Measurements from ENCODE around the gene SLC17A9.
A peak's percentile ranks its signal among the peaks of the same experiment; 100 is the strongest.

Gene SLC17A9

DNA sequence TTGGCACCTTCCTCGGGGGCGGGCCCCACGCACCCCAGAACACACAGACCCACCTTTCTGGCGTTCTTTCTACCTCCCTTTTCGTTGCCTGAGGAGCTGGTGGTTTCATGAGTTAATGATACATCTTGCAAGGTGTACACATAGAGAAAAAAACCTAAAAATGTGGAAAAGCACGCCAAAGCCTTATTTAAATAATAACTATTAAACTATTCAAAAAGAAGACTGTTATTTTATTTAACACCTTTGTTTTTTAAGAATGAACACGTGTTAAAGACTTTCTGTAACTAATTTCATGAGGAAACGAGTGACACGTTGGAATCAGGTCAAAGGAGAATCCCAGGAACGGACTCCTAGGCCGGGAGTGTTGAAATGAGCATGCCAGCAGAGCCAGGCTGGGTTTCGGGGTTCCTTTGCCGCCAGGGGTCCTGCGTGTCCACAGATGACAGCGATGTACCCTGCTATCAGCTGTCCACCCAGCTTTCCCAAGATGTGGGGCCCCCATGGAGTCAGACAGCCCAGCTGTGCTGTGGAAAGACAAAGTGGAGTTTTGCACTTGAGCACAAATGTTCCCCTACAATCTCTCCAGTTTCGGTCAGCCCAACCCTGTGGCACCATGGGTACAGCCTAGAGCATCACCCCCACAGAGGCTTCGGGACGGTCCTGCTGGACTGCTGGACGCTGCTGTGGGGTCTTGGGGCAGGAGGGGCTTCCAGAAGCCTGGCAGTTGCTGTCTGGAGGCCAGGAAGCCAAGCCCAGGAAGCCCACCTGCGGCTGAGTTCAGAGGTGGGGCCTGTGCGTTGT, 16.1 kb downstream of the SLC17A9 start:
- DNase-seq (ENCODE audit: low spot score), result no peak

DNA sequence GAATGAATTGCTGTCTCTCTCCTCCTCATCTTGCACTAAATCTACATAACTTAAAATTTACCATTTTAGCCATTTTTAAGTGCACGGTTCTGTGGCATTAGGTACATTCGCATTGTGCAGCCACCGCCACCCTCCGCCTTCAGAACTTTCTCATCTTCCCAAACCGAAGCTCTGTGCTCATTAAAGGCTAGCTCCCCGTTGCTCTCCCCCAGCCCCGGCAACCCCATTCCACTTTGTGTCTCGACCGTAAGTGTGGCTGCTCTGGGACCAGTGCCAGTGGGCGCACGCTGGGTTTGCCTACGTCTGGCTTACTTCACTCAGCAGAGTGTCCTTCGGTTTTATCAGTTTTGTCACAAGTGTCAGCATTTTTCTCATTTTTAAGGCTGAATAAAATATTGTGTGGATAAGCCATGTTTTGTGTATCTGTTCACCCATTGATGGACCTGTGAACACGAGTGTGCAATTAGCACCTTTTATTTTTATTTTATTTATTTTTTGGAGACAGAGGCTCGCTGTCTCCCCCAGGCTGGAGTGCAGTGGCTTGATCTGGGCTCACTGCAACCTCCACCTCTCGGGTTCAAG, 16.8 kb downstream of the SLC17A9 start:
- DNase-seq (ENCODE audit: low spot score), result no peak

DNA sequence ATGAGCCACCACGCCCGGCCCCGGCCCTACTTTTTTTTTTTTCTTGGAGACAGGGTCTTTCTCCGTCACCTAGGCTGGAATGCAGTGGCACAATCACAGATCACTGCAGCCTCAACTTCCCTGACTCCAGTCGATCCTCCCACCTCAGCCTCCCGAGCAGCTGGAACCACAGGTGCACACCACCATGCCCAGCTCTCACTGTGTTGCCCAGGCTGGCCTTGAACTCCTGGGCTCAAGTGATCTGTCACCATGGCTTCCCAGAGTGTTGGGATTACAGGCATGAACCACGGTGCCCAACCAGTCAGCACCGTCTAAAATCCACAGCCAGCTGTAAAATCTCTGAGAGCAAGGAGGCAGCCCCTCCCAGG, 17.4 kb downstream of the SLC17A9 start:
- DNase-seq (ENCODE audit: low spot score), result no peak

DNA sequence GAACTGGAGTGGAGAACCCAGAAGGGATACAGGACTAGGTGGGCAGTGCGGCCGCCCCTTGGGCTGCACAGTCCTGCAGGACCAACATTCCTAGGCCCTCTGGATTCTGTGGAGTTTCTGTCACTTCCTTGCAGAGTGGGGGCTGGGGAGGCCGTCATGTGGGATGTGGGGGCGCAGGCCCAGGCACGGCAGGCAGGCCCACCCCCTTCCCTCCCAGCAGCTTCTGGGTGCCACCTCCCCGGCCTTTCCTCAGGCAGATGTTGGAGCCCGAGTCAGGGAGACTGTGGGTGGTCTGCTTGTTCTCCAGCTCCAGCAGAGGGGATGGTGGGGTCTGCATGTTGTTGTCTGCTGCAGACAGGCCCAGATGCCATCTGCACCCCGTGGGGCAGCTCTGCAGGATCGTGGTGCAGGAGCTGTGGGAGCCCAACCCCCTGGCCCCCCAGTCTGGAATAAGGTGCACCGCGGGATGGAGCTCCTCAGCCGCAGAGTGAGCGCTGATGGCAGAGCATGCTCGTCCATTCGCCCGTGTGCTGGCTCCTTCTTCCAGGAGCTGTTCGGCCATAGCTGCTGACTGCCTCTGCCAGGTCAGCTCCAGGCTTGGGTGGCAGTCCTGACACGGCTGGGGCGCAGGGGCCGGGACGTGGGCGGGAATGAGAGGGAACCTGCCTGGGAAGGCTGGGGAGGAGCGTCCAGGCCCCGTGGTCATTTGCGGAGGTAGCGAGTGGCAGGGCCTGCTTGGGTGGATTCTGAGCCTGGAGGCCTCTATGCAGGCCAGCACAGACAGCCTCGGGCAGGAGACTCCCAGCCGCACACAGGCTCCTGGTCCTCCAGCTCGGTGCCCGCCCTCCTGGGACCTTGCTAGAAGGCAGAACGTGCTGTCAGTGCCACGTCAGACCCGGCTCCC, 18.1 kb downstream of the SLC17A9 start:
- no peak for DNase-seq (ENCODE audit: low spot score)

DNA sequence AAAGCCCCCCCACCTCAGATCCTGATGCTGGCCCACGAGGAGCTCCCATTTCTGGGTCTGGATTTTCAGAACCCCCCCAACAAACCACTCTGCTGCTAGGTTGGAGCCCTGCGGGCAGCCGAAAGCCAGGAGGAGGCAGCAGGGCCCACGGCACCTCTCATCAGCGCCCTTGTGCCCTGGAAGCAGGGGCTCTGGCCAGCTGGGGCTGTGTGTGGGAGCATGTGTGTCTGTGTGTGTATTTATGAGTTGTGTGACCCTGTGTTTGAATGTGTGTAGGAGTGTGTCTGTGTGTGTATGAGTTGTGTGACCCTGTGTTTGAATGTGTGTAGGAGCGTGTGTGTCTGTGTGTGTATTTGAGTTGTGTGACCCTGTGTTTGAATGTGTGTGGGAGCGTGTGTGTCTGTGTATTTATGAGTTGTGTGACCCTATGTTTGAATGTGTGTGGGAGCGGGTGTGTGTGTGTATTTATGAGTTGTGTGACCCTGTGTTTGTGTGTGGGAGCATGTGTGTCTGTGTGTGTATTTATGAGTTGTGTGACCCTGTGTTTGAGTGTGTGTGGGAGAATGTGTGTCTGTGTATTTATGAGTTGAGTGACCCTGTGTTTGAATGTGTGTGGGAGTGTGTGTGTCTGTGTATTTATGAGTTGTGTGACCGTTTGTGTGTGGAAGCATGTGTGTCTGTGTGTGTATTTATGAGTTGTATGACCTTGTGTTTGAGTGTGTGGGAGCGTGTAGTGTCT, 18.9 kb downstream of the SLC17A9 start:
- DNase-seq (ENCODE audit: low spot score), result no peak

DNA sequence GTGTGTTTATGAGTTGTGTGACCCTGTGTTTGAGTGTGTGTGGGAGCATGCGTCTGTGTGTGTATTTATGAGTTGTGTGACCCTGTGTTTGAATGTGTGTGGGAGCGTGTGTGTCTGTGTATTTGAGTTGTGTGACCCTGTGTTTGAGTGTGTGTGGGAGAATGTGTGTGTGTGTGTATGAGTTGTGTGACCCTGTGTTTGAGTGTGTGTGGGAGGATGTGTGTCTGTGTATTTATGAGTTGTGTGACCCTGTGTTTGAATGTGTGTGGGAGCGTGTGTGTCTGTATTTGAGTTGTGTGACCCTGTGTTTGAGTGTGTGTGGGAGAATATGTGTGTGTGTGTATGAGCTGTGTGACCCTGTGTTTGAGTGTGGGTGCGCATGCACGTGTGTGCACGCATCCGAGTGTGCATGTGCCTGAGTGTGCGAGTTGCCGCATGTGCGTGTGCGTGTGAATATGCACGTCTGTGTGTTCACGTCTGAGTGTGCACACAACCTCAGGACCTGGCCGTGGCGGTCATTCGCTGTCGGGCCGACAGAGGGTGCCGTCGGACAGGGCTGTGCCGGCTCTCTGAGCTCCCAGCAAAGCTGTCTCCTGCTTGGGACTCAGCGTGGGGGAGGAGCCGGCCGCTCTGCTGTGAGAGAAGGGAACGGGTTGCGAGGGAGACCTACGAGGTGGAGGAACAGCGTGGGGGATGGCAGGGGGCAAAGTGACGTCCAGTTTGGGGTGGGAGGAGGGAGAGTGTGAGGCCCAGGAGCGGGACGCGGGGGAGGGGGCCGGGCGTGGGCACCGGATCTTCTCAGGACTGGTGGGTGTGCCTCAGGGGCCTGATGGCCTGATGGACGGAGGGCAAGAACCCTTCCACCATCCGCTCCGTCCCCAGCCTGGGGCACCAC, 19.7 kb downstream of the SLC17A9 start:
- peak; percentile 67 for DNase-seq (ENCODE audit: low spot score)

DNA sequence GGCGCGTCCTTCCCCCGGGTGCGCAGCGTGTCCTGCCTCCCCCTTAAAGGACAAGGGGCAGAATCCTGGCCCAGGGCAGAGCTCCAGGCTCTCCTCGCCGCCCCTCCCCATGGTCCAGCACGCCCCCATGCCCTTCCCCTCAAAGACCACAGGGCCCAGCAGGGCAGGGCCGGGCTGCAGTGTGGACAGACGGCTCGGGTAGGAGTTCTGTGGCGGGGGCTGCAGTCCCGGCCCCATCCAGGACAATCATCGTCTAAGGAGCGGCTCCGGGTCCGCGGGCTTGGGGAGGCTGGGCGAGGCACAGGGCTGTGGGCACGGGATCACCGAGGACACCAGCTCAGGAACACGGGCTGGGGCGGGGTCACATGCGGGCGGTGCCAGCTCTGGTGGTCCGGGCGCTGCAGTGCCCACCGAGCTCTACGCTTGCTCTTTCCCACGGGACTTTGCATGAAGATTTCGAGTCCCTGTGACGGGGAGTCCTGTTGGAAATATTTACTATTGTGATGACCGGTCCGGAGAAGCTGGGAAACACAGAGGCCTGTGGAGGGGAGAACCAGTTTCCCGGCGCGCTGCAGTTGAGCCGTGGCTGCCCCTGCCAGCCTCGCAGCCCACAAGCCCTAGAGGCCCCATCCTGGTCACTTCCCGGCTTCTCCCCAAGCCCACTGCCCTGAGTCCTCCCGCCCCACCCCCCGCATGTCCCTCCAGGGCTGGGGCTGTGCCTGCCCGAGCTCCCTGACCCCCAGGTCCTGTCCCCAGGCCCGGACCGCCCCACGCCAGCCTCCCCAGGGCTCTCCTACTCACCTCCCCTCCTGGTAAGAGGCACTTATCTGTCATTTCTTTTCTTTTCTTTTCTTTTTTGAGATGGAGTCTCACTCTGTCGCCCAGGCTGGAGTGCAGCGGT, 20.6 kb downstream of the SLC17A9 start:
- DNase-seq (ENCODE audit: low spot score), result no peak

DNA sequence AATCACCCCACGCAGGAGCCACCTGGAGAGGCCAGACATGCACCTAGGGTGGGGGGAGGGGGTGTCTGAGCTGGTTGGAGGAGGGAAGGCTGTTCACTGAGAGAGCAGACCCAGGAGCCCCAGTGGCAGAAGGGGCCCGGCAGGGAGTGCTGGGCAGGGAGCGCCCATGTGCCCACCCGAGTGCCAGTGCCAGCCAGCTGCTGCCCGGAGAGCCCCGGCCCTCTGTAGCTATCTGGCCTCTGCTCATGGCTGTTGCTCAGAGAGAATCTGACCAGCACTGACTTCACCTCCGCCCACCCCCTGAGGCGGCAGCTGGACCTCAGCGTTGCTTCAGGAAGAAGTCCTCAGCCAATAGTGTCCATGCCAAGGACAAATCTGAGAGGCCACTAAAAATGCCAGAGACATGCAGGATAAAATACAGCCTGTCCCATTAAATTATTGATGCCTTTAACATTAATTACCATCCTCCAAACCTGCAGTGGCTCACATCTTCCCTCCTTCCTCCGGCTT, 22.8 kb downstream of the SLC17A9 start:
- DNase-seq (ENCODE audit: low spot score), result no peak

DNA sequence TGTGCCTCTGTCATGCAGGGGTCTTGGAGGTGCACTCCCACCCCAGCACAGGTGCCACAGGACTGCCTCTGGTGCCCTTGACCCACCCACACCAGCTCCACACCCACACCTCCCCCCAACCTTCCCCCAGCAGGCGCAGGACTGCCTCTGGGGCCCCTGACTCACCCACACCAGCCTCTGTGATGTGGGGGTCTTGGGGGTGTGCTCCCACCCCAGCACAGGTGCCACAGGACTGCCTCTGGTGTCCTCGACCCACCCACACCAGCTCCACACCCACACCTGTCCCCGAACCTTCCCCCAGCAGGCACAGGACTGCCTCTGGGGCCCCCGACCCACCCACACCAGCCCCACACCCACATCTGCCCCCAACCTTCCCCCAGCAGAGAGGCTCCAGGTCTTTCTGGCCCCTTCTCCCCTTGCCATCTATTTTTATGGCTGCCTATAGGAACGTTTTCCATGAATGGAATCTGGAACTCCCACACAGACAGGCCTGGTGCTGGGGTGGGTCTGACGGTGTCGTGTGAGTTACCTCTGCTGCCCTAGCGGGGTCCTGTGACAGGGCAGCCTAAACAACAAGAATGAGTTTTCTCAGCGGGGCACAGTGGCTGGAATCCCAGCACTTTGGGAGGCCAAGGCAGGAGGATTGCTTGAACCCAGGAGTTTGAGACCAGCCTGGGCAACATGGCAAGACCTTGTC, 23.5 kb downstream of the SLC17A9 start:
- DNase-seq (ENCODE audit: low spot score), result no peak

DNA sequence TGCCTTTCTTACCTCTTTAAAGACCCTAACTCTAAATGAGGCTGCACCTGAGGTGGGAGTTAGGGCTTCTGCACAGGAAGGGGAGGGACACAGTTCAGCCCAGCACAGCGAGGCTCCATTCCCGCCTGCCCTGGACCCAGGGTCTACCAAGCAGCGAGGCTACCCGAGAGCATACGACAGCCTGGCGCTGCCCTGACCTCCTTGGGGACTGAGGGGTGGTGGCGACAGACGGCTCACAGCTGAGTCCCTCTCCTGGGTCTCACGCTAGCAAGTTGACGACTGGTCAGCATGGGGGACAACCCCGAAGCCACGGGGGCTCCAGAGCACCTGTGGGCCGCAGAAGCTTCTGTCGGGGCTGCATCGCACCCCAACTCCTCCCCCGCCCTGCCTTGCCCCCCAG, 24.4 kb downstream of the SLC17A9 start:
- DNase-seq (ENCODE audit: low spot score), result no peak

DNA sequence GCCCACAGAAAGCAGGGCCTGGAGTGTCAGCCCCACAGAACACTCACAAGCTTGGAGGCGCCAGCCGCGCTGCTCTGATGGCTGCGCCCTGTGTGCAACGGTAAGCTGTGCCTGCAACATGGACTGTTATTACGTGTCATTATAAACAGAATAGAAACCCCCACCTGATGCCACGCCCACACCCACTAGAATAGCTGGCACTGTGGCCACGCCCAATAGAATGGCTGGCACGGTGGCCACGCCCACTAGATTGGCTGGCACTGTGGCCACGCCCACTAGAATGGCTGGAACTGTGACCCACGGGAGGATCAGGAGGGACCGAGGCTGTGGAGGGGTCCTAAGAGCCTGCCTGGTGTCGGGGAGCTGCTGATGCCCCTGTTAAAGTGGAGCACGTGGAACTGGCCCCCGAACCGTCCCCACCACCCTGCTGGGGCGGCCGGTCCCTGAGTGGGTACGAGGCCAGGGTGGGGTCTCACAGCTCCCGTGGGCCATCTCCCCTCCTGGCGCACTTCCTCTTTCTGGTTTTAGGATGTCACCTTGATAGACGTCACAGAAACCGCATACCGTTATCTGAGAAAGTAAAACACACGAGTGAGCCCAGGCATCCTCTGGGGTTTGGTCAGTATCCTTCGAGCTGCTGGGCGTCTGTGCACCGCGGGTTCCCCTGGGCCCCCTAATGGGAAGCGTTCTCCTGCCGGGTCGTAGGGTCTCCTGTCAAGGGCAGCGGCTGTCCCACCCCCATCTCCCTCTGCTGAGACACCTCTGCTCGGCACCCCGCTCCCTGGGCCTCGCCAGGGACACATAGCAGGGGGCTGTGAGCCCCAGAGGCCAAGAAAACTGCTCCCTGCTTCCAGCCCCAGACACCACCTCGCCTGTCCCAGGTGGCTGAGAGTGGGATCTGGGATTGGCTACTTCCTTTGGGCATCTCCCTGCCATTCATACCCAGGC, 25.4 kb downstream of the SLC17A9 start:
- DNase-seq (ENCODE audit: low spot score), result no peak

DNA sequence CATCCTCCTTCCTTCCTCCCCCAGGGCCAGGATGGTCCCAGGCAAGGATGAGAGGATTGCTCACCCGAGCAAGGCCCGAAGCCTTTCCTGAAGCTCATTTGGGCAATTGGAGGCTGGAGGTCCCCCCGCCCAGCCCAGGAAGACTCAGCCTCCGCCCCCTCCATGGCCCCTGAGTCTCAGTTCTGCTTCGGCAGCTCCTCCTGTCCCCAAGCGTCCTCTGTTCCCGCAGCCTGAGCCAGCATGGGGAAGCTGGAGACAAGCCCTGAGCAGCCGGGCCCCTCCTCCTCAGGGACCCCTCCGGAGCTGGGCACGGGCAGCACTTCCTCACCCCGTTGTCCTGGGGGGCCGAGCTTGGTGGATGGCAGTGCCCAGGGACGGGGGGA, 26.0 kb downstream of the SLC17A9 start:
- DNase-seq (ENCODE audit: low spot score), result no peak

DNA sequence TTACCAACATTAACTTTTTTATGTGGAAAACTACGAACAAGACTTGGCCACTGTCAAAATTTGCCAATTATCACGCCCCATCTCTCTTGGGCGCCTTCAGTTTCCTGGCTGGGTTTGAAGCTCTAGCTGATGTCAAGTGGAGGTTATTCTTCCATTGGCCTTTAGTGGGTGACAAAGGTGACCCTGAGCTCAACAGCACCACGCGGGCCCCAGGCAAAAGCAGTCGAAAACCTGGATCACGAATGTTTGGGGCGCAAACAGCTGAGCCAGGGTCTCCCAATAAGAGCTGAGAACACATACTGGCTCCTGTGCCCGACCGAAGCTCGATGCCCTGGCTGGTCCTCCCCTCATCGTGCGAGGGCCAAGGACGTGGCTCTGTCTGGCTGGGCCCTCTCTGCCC, 26.8 kb downstream of the SLC17A9 start:
- no peak for DNase-seq (ENCODE audit: low spot score)

DNA sequence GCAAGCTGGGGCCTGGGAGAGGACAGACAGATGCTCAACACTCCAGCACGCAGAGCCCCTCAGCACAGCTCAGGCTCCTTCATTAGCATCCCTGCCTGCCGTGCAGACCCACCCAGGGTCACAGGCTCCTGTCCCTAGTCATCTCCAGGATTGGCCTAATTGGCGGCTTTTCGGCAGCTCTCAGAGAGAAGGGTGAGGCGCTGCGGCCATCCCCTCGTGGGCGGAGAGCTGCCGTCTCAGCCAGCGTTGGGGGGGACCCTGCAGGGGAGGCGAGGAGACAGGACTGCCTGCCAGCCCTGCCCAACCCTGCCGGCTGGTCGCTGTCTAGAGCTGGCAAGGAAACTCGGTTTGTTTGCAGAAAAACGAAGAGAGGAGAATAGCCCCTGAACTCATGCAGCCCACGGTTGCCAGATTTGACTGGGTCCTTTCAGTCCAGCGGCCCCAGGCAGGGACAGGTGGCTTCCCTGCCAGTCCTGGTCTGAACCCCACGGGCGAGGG, 27.4 kb downstream of the SLC17A9 start:
- DNase-seq (ENCODE audit: low spot score), result no peak

DNA sequence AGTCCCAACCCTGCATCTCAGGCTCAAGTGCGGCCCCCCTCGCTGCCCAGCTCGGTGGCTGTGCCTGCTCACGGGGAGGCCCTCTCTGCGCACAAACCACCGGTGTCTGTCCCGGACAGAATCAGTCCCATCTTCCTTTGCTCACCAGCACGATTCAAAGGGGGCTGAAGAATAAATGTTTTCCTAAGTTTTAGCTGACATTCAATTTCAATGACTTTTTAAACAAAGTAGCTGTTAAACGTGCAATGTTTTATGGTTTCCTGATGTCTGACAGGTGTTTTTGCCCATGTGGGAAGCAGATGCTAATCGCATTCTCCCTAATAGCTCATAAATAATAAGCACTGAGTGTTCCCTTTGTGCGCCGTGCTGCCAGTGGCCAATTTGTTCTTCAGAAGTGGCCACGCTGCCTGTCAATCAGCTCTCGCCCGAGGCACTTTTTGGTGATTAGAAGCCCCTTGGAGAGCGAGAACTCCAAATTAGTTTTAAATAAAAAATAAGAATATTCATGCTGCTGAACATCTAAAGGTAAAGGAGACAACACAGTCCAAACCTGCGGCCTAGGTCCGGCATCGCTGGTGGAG, 28.0 kb downstream of the SLC17A9 start:
- no peak for DNase-seq (ENCODE audit: low spot score)

DNA sequence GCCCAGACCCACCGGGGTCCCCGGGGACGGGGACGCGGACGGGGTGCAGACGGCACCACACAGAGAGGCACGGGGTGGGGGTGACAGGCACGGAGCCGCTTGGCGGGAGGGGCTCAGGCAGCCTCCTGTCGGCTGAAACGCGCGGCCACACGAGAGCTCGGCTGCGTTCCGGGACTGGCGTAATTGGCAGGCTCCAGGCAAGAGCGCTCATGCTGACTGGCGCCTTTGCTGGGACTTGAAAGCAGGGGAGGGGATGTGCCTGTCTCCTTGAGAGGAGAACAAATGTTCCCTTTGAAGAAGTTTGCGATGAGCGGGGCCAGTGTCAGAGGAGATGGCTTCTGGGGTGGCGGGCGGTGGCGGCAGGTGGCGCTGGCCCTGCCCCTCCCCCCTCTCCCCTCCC, 28.5 kb downstream of the SLC17A9 start:
- no peak for DNase-seq (ENCODE audit: low spot score)
